Suprapubic skin (tissue), 4 donors: Measurements from ENCODE around the gene NEDD1.

Experiments
- EP300 ChIP-seq: sonication (generic); formaldehyde crosslinking; IDR thresholded peaks from one replicate; pipeline ENCODE4 v1.6.1; 2017; ENCODE audit warnings: antibody characterized with exemption
- POLR2A ChIP-seq, 2 donors: fragments of 450-650 bp; IDR thresholded peaks; one replicate each; pipeline ENCODE4 v1.6.1; 2017; ENCODE audit warnings: antibody characterized with exemption in 2 of 2, mild to moderate bottlenecking in 2 of 2, moderate library complexity in 2 of 2
- POLR2AphosphoS5 ChIP-seq, 3 donors: sonication (generic); formaldehyde crosslinking; IDR thresholded peaks; one replicate each; pipeline ENCODE4 v1.6.1; 2017; ENCODE audit warnings: antibody characterized with exemption in 3 of 3
- TF ChIP-seq, protein P1 (sequence below), 2 donors: fragments of 200-600 bp in 1 of 2; fragments of 450-650 bp in 1 of 2; sonication (generic) in 1 of 2; IDR thresholded peaks; one replicate each; pipeline ENCODE4 v1.5.1; 2016 to 2019; ENCODE audit warnings: antibody characterized with exemption in 2 of 2, mild to moderate bottlenecking in 1 of 2, moderate library complexity in 1 of 2

GRCh38 chr12:96872961-96873360, 34.1 kb upstream of the NEDD1 start:
- TF ChIP-seq, protein P1, sequence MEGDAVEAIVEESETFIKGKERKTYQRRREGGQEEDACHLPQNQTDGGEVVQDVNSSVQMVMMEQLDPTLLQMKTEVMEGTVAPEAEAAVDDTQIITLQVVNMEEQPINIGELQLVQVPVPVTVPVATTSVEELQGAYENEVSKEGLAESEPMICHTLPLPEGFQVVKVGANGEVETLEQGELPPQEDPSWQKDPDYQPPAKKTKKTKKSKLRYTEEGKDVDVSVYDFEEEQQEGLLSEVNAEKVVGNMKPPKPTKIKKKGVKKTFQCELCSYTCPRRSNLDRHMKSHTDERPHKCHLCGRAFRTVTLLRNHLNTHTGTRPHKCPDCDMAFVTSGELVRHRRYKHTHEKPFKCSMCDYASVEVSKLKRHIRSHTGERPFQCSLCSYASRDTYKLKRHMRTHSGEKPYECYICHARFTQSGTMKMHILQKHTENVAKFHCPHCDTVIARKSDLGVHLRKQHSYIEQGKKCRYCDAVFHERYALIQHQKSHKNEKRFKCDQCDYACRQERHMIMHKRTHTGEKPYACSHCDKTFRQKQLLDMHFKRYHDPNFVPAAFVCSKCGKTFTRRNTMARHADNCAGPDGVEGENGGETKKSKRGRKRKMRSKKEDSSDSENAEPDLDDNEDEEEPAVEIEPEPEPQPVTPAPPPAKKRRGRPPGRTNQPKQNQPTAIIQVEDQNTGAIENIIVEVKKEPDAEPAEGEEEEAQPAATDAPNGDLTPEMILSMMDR (IDR thresholded peaks at IDR 0.05), result no peak
- TF ChIP-seq POLR2AphosphoS5 (IDR thresholded peaks at IDR 0.05) (no peak), EP300 (no peak), POLR2A (IDR thresholded peaks at IDR 0.05) (no peak)
